Small intestine (tissue), 7 donors: ENCODE data around the gene GHR. TPM values are rescaled to one million over a fixed set of nuclear protein-coding genes. Genes with fewer than 3 reads are reported as not detected.

Experiments used
- DNase-seq, 2 donors: peaks; one replicate each; pipeline versions ENCODE4 v3.0.0 to v3.0.0-alpha.2; 2013
- FAIRE-seq: peaks from 2 replicates; lab custom pipeline; 2012; peaks lifted over from hg19 to GRCh38; lab: Jason Lieb, UNC
- H3K27ac ChIP-seq, 3 donors: one replicate each; pipeline ENCODE4 v1.5.1; 2013; ENCODE audit warnings: low read length in 2 of 3, mild to moderate bottlenecking in 2 of 3, control low read depth in 1 of 3, inconsistent platforms in 1 of 3, low read depth in 1 of 3, moderate library complexity in 1 of 3
- H3K27me3 ChIP-seq, 3 donors: one replicate each; pipeline ENCODE4 v1.6.1; 2013; ENCODE audit warnings: low read length in 3 of 3, inconsistent platforms in 1 of 3; ENCODE audit not compliant: control insufficient read depth in 3 of 3, insufficient read depth in 3 of 3
- H3K36me3 ChIP-seq, 3 donors: one replicate each; pipeline ENCODE4 v1.6.1; 2013; ENCODE audit warnings: low read length in 3 of 3, inconsistent platforms in 1 of 3, low read depth in 1 of 3, mild to moderate bottlenecking in 1 of 3, moderate library complexity in 1 of 3; ENCODE audit not compliant: control insufficient read depth in 3 of 3, insufficient read depth in 2 of 3
- H3K4me1 ChIP-seq, 3 donors: one replicate each; pipeline ENCODE4 v1.6.1; 2013; ENCODE audit warnings: low read length in 2 of 3, inconsistent platforms in 1 of 3, low read depth in 1 of 3, mild to moderate bottlenecking in 1 of 3, moderate library complexity in 1 of 3; ENCODE audit not compliant: control insufficient read depth in 3 of 3, insufficient read depth in 2 of 3
- H3K4me3 ChIP-seq, 3 donors: one replicate each; pipeline ENCODE4 v1.5.1; 2013; ENCODE audit warnings: low read length in 3 of 3, control low read depth in 1 of 3, inconsistent platforms in 1 of 3, low read depth in 1 of 3, mild to moderate bottlenecking in 1 of 3, moderate library complexity in 1 of 3
- H3K9me3 ChIP-seq, 2 donors: one replicate each; pipeline ENCODE4 v1.6.1; 2013; ENCODE audit warnings: low read depth in 1 of 2, low read length in 1 of 2; ENCODE audit not compliant: control insufficient read depth in 2 of 2, insufficient read depth in 1 of 2
- WGBS, 3 donors: extraction: QIAGEN DNeasy Blood & Tissue Kit; methylation state at CpG; one replicate each; pipeline ENCODE4 v1.1.7; 2013; 5-methylcytosine and 5-hydroxymethylcytosine counted together
- polyA plus RNA-seq, 4 donors: library from polyadenylated mRNA; stranded (reverse) in 3 of 4; unstranded in 1 of 4; fragments of 200-250 nt in 3 of 4; fragments of 120-200 nt in 1 of 4; gene quantifications; one replicate each; pipeline versions ENCODE4 v1.2.1 to v1.2.3, GENCODE V29; 2013
- donor health status: healthy with polysubstance abuse.
- donor health status: control.
- donor health status: control.
- donor health status: Bipolar disorder and iron deficiency.
- donor health status: healthy.

The GHR gene
- polyA plus RNA-seq, 4 donors = 0.22 to 14.8 (median 1.4) TPM

DNA sequence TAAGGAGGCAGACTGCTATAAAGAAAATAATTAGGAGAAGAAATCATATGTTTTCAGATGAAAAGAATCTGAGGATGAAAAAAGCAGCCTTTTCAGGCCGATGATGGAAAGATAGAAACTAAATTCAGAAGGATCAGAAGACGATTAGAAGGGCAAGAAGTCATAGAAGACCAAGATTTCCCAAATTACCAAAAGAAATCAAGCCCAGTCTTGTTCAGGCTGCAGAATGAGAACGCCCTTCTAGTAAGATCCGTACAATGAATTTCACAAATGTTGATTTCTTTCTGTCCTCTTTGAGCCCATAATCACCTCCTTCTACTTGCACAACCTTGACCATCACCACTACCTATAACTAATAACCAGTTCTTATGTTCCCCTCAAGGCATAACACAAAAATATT lies 218.8 kb downstream of the GHR start:
- Histone ChIP-seq H3K27ac (no peak overlapping the region), H3K27me3 (no peaks in the 10 kb centered on the region), H3K4me3 (no peak overlapping the region), H3K4me1 (no peaks in the 10 kb centered on the region), H3K36me3 (no peaks in the 10 kb centered on the region), H3K9me3 (no peaks in the 10 kb centered on the region)
- DNase-seq (no peak), FAIRE-seq (no peak)
- WGBS, 3 donors = 78 to 88% (median 78%) methylated on average over 4 of the region's 4 CpGs

DNA sequence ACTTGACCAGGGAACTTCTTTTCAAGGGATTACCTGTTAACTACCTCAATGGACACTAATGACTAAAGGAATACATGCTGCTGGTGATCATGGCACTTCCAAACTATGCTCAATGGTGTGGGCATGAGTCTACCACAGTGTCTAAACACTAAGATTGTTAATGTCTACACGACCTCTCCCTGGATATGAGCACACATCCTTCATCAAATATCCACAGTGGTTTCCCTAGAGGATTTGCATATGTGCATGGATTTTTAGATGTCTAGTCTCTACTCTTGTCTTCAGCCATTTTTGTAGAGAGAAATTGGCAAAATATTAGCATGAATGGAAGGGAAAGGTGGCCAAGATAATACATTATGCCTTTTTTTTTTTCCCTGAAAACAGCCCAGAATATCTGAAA lies 220.1 kb downstream of the GHR start:
- FAIRE-seq = no peak
- Histone ChIP-seq H3K27me3 (no peaks in the 10 kb centered on the region), H3K4me1 (no peaks in the 10 kb centered on the region), H3K36me3 (no peaks in the 10 kb centered on the region), H3K9me3 (no peaks in the 10 kb centered on the region), H3K27ac (no peak overlapping the region), H3K4me3 (no peak overlapping the region)
- no peak for DNase-seq
- WGBS, 3 donors = 59 to 71% (median 70%) methylated on average over 1 of the region's 1 CpG

DNA sequence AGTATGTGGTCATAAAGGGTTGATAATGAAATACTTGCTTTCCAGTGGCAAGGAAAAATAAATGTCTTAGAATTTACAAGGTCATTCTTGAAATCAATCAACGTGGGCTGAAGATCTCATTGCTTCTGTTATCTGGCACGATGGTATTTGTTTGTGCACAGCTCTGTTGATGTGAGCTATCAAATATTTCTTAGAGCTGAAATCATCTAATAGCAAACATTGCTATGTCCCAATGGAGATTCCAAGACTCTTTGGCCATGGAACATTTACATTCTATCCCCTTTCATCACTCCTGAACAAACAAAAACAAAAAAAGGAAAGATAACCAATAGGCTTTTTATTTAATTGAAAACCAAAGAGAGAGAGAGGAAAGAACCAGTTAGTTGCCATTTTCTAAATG lies 221.9 kb downstream of the GHR start:
- no peak overlapping the region for H3K27ac ChIP-seq
- H3K9me3 ChIP-seq = no peaks in the 10 kb centered on the region
- DNase-seq = no peak
- WGBS, 3 donors = 18 to 34% (median 32%) methylated on average over 2 of the region's 2 CpGs
- no peaks in the 10 kb centered on the region for H3K36me3 ChIP-seq
- no peak overlapping the region for H3K4me3 ChIP-seq
- H3K4me1 ChIP-seq = no peaks in the 10 kb centered on the region
- no peaks in the 10 kb centered on the region for H3K27me3 ChIP-seq
- no peak for FAIRE-seq

DNA sequence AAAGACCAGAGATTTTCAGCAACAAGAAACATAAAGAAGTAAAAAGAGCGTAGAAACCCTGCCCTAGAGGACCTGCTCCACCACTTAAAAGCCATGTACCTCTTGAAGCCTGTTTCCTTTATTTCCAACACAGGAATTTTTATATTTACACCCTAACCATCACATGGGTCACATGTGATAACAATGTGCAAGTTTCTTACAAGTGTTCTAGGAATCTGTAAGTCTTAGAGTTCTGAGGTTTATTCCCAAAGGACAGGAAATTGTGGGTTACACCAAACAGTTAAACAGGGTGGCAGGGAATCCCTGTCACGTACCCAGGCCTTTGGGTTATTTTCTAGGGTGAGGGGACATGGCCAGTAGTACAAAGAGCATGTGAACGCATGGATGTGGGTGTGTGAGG lies 224.8 kb downstream of the GHR start:
- 42 to 58% (median 44%) methylated on average over 3 of the region's 3 CpGs for WGBS, 3 donors
- Histone ChIP-seq H3K9me3 (no peaks in the 10 kb centered on the region), H3K4me3 (no peak overlapping the region), H3K27me3 (no peaks in the 10 kb centered on the region), H3K4me1 (no peaks in the 10 kb centered on the region), H3K36me3 (no peaks in the 10 kb centered on the region), H3K27ac (no peak overlapping the region)
- no peak for FAIRE-seq
- DNase-seq = no peak

DNA sequence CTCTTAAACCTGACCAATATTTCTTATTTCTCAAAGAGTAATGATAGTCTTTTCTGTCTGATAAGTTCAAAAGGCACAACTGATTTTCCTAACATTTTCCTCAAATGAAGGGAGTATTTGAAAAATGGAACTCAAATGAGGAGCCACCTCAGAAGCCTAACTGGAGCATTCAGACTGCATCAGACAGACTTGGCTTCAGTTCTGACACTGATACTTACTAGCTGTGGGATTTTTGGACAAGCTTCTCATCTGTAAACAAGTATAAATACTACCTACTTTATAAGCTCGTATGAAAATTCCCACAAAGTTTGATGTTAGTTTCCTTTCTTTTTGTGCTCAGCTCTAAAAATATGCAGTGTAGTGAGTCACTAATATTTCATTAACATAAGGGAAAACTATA lies 225.7 kb downstream of the GHR start:
- H3K27ac ChIP-seq = no peak overlapping the region
- H3K4me1 ChIP-seq = no peaks in the 10 kb centered on the region
- H3K9me3 ChIP-seq = no peaks in the 10 kb centered on the region
- no peaks in the 10 kb centered on the region for H3K36me3 ChIP-seq
- FAIRE-seq = no peak
- 64 to 67% (median 66%) methylated on average over 1 of the region's 1 CpG for WGBS, 3 donors
- H3K27me3 ChIP-seq = no peaks in the 10 kb centered on the region
- no peak for DNase-seq
- H3K4me3 ChIP-seq = no peak overlapping the region

DNA sequence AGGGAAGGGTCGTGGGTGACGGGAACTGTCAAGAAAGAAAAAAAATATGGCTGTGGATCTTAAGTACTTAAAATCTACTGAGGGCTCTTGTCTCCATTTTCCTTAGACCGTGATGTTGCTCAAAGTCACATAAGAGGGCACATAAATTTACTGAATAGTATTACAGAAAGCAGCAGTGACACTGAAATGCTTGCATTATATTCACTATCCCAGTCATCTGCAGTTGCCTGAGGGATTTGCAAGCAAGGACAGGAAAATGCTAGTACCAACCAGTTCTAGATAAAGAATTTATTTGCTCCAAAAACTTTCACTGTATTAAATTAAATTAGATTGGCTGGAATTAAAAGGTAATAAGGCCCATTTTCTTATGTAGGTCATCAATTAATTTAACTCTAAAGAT lies 226.8 kb downstream of the GHR start:
- no peak overlapping the region for H3K4me3 ChIP-seq
- no peaks in the 10 kb centered on the region for H3K4me1 ChIP-seq
- H3K27ac ChIP-seq = no peak overlapping the region
- WGBS, 3 donors = 57 to 77% (median 62%) methylated on average over 3 of the region's 3 CpGs
- no peaks in the 10 kb centered on the region for H3K9me3 ChIP-seq
- FAIRE-seq (no peak), DNase-seq (no peak)
- no peaks in the 10 kb centered on the region for H3K27me3 ChIP-seq
- H3K36me3 ChIP-seq = no peaks in the 10 kb centered on the region

DNA sequence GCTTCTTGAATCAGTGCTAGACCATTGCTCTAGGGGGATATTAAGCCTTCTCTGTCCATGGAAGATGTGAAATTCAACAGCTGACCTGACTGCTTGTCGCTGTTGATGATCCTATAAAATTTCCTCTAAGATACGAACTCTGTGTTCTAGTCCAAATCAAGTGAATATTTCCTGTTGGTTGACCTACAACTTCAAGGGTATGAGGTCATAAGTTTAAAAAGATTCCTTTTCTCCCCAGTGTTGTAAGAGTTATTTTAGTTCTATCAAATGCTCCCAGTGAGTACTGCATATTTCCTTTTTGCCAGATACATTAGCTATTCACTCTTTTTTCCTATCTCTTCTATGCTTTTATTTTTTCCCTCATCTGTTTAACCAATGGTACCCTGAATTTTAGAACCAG lies 230.5 kb downstream of the GHR start:
- Histone ChIP-seq H3K27ac (no peak overlapping the region), H3K4me1 (no peaks in the 10 kb centered on the region), H3K4me3 (no peak overlapping the region), H3K27me3 (no peaks in the 10 kb centered on the region), H3K9me3 (no peaks in the 10 kb centered on the region), H3K36me3 (no peaks in the 10 kb centered on the region)
- FAIRE-seq = no peak
- 68 to 87% (median 72%) methylated on average over 2 of the region's 2 CpGs for WGBS, 3 donors
- DNase-seq = no peak

DNA sequence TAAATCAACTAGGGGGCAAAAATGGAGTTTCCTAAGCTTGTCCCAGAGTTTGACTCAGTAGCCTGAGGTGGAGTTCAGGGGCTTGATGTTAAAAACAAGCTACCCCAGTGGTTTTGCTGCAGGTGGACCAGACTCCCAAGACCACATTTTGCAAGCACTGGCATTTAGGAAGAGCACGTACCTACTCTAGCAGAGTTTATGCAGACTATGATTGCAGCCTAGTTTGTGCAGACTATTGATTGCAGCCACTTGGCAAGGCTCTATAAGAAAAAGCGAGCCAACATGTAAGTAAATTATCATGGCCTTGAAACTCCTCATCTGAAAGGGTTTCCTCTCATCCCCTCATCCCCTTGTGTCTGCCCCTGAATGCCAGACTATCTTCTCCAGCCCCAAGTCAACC lies 231.4 kb downstream of the GHR start:
- Histone ChIP-seq H3K9me3 (no peaks in the 10 kb centered on the region), H3K4me1 (no peaks in the 10 kb centered on the region), H3K4me3 (no peak overlapping the region), H3K36me3 (no peaks in the 10 kb centered on the region), H3K27me3 (no peaks in the 10 kb centered on the region), H3K27ac (no peak overlapping the region)
- no peak for FAIRE-seq
- no peak for DNase-seq
- 83 to 90% (median 83%) methylated on average over 2 of the region's 2 CpGs for WGBS, 3 donors

DNA sequence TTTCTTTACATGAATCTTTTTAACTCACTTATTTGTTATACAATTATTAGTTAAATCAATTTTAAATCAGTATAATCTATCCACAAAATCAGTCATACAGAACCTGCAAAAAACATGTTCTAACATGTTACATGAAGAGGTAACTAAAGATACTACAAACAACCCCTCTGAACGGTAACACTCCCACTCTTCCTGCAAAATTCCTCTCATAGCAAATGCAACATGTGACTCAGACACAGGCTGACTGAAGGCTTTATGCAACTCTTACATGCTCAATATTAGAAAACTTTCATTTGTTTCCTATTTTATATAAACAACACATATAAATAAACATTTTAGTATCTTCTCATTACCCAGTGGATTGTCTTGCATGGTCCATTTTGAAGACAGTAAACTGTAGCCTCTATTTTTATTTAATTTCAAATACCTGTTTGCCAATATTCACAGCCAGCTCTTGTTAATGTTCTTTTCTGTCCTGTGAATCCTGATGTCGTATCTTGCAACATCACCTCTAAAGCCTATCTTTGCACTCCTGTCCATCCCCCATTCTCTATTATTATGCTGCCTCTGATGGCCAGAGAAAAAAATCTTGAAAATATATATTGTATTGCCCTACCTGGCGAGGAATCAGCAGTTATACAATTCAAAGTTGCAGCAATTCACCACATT lies 232.9 kb downstream of the GHR start:
- Histone ChIP-seq H3K4me1 (no peaks in the 10 kb centered on the region), H3K4me3 (no peak overlapping the region), H3K27me3 (no peaks in the 10 kb centered on the region), H3K27ac (no peak overlapping the region), H3K9me3 (no peaks in the 10 kb centered on the region), H3K36me3 (no peaks in the 10 kb centered on the region)
- no peak for FAIRE-seq
- no peak for DNase-seq
- WGBS, 3 donors = 57 to 68% (median 67%) methylated on average over 3 of the region's 3 CpGs
